Measurements from ENCODE around the gene SHKBP1.
"Not testable (repeated sequence)": the region's sequence is repeated elsewhere in the genome, so short reads cannot be mapped to it uniquely, and the experiment has no call there.

SHKBP1 gene

GRCh38 chr19:40543029-40543597, 33.6 kb upstream of the SHKBP1 start:
- H3K36me3 ChIP-seq (ENCODE audit: control insufficient read depth in 1 of 2, insufficient read depth in 2 of 2, low read length in 2 of 2): no peaks in the 10 kb centered on the region

GRCh38 chr19:40546153-40546841, 30.4 kb upstream of the SHKBP1 start:
- not testable (repeated sequence) for H3K27ac ChIP-seq (ENCODE audit: low read length); H3K9me3 ChIP-seq (ENCODE audit: control insufficient read depth in 1 of 2, low read length in 2 of 2); H3K4me1 ChIP-seq (ENCODE audit: control insufficient read depth in 1 of 2, insufficient read depth in 2 of 2, low read length in 2 of 2); H3K27me3 ChIP-seq (ENCODE audit: low read depth, low read length); H3K36me3 ChIP-seq (ENCODE audit: control insufficient read depth in 1 of 2, insufficient read depth in 2 of 2, low read length in 2 of 2); H3K4me3 ChIP-seq (ENCODE audit: low read depth in 1 of 2, low read length in 2 of 2)

More at GRCh38 chr19:40543029-40543597, 33.6 kb upstream of the SHKBP1 start:
- Histone ChIP-seq H3K27ac (ENCODE audit: low read length) (no peak overlapping the region), H3K9me3 (ENCODE audit: control insufficient read depth in 1 of 2, low read length in 2 of 2) (no peaks in the 10 kb centered on the region), H3K4me3 (ENCODE audit: low read depth in 1 of 2, low read length in 2 of 2) (no peak overlapping the region), H3K27me3 (ENCODE audit: low read depth, low read length) (no peaks in the 10 kb centered on the region), H3K4me1 (ENCODE audit: control insufficient read depth in 1 of 2, insufficient read depth in 2 of 2, low read length in 2 of 2) (no peaks in the 10 kb centered on the region)

GRCh38 chr19:40547190-40547589, 29.5 kb upstream of the SHKBP1 start:
- not testable (repeated sequence) for H3K36me3 ChIP-seq (ENCODE audit: control insufficient read depth in 1 of 2, insufficient read depth in 2 of 2, low read length in 2 of 2); H3K4me1 ChIP-seq (ENCODE audit: control insufficient read depth in 1 of 2, insufficient read depth in 2 of 2, low read length in 2 of 2); H3K27me3 ChIP-seq (ENCODE audit: low read depth, low read length); H3K9me3 ChIP-seq (ENCODE audit: control insufficient read depth in 1 of 2, low read length in 2 of 2); H3K27ac ChIP-seq (ENCODE audit: low read length); H3K4me3 ChIP-seq (ENCODE audit: low read depth in 1 of 2, low read length in 2 of 2)

GRCh38 chr19:40547836-40548235, 28.8 kb upstream of the SHKBP1 start:
- Histone ChIP-seq H3K36me3 (ENCODE audit: control insufficient read depth in 1 of 2, insufficient read depth in 2 of 2, low read length in 2 of 2) (no peaks in the 10 kb centered on the region), H3K27ac (ENCODE audit: low read length) (no peak overlapping the region), H3K4me3 (ENCODE audit: low read depth in 1 of 2, low read length in 2 of 2) (no peak overlapping the region), H3K4me1 (ENCODE audit: control insufficient read depth in 1 of 2, insufficient read depth in 2 of 2, low read length in 2 of 2) (no peaks in the 10 kb centered on the region), H3K27me3 (ENCODE audit: low read depth, low read length) (no peaks in the 10 kb centered on the region), H3K9me3 (ENCODE audit: control insufficient read depth in 1 of 2, low read length in 2 of 2) (no peaks in the 10 kb centered on the region)

- no peaks in the 10 kb centered on the region for H3K9me3 ChIP-seq (ENCODE audit: control insufficient read depth in 1 of 2, low read length in 2 of 2)
- no peaks in the 10 kb centered on the region for H3K36me3 ChIP-seq (ENCODE audit: control insufficient read depth in 1 of 2, insufficient read depth in 2 of 2, low read length in 2 of 2)
- H3K27me3 ChIP-seq (ENCODE audit: low read depth, low read length): peaks cover 8% of the 10 kb centered on the region
- H3K27ac ChIP-seq (ENCODE audit: low read length): no peak overlapping the region
- no peak overlapping the region for H3K4me3 ChIP-seq (ENCODE audit: low read depth in 1 of 2, low read length in 2 of 2)
- H3K4me1 ChIP-seq (ENCODE audit: control insufficient read depth in 1 of 2, insufficient read depth in 2 of 2, low read length in 2 of 2): no peaks in the 10 kb centered on the region
Observed at GRCh38 chr19:40549007-40549708, 27.5 kb upstream of the SHKBP1 start.

GRCh38 chr19:40550951-40551350, 25.7 kb upstream of the SHKBP1 start:
- H3K4me1 ChIP-seq (ENCODE audit: control insufficient read depth in 1 of 2, insufficient read depth in 2 of 2, low read length in 2 of 2): no peaks in the 10 kb centered on the region
- H3K4me3 ChIP-seq (ENCODE audit: low read depth in 1 of 2, low read length in 2 of 2): no peak overlapping the region
- H3K27ac ChIP-seq (ENCODE audit: low read length): no peak overlapping the region
- H3K36me3 ChIP-seq (ENCODE audit: control insufficient read depth in 1 of 2, insufficient read depth in 2 of 2, low read length in 2 of 2): no peaks in the 10 kb centered on the region
- peaks cover 8% of the 10 kb centered on the region for H3K27me3 ChIP-seq (ENCODE audit: low read depth, low read length)
- H3K9me3 ChIP-seq (ENCODE audit: control insufficient read depth in 1 of 2, low read length in 2 of 2): no peaks in the 10 kb centered on the region

GRCh38 chr19:40552848-40553247, 23.8 kb upstream of the SHKBP1 start:
- Histone ChIP-seq H3K9me3 (ENCODE audit: control insufficient read depth in 1 of 2, low read length in 2 of 2) (no peaks in the 10 kb centered on the region), H3K27me3 (ENCODE audit: low read depth, low read length) (peaks cover 8% of the 10 kb centered on the region), H3K27ac (ENCODE audit: low read length) (no peak overlapping the region)

GRCh38 chr19:40553885-40554857, 22.5 kb upstream of the SHKBP1 start:
- Histone ChIP-seq H3K4me3 (ENCODE audit: low read depth in 1 of 2, low read length in 2 of 2) (no peak overlapping the region), H3K4me1 (ENCODE audit: control insufficient read depth in 1 of 2, insufficient read depth in 2 of 2, low read length in 2 of 2) (no peaks in the 10 kb centered on the region), H3K27me3 (ENCODE audit: low read depth, low read length) (peaks cover 8% of the 10 kb centered on the region), H3K27ac (ENCODE audit: low read length) (no peak overlapping the region), H3K36me3 (ENCODE audit: control insufficient read depth in 1 of 2, insufficient read depth in 2 of 2, low read length in 2 of 2) (no peaks in the 10 kb centered on the region), H3K9me3 (ENCODE audit: control insufficient read depth in 1 of 2, low read length in 2 of 2) (no peaks in the 10 kb centered on the region)

More at GRCh38 chr19:40552848-40553247, 23.8 kb upstream of the SHKBP1 start:
- H3K4me3 ChIP-seq (ENCODE audit: low read depth in 1 of 2, low read length in 2 of 2): no peak overlapping the region
- no peaks in the 10 kb centered on the region for H3K36me3 ChIP-seq (ENCODE audit: control insufficient read depth in 1 of 2, insufficient read depth in 2 of 2, low read length in 2 of 2)
- H3K4me1 ChIP-seq (ENCODE audit: control insufficient read depth in 1 of 2, insufficient read depth in 2 of 2, low read length in 2 of 2): no peaks in the 10 kb centered on the region

- Histone ChIP-seq H3K4me1 (ENCODE audit: control insufficient read depth in 1 of 2, insufficient read depth in 2 of 2, low read length in 2 of 2) (no peaks in the 10 kb centered on the region), H3K27ac (ENCODE audit: low read length) (no peak overlapping the region), H3K4me3 (ENCODE audit: low read depth in 1 of 2, low read length in 2 of 2) (no peak overlapping the region), H3K36me3 (ENCODE audit: control insufficient read depth in 1 of 2, insufficient read depth in 2 of 2, low read length in 2 of 2) (peaks cover 0 to 4% of the 10 kb centered on the region in 2 donors), H3K27me3 (ENCODE audit: low read depth, low read length) (peaks cover 8% of the 10 kb centered on the region), H3K9me3 (ENCODE audit: control insufficient read depth in 1 of 2, low read length in 2 of 2) (no peaks in the 10 kb centered on the region)
Observed at GRCh38 chr19:40555978-40556689, 20.5 kb upstream of the SHKBP1 start.

- Histone ChIP-seq H3K4me1 (ENCODE audit: control insufficient read depth in 1 of 2, insufficient read depth in 2 of 2, low read length in 2 of 2) (no peaks in the 10 kb centered on the region), H3K27ac (ENCODE audit: low read length) (no peak overlapping the region), H3K4me3 (ENCODE audit: low read depth in 1 of 2, low read length in 2 of 2) (no peak overlapping the region), H3K9me3 (ENCODE audit: control insufficient read depth in 1 of 2, low read length in 2 of 2) (no peaks in the 10 kb centered on the region), H3K36me3 (ENCODE audit: control insufficient read depth in 1 of 2, insufficient read depth in 2 of 2, low read length in 2 of 2) (peaks cover 0 to 4% of the 10 kb centered on the region in 2 donors), H3K27me3 (ENCODE audit: low read depth, low read length) (peaks cover 8% of the 10 kb centered on the region)
Observed at GRCh38 chr19:40556953-40557530, 19.6 kb upstream of the SHKBP1 start.
